ENCODE data around the gene ANKRD39.

DNA sequence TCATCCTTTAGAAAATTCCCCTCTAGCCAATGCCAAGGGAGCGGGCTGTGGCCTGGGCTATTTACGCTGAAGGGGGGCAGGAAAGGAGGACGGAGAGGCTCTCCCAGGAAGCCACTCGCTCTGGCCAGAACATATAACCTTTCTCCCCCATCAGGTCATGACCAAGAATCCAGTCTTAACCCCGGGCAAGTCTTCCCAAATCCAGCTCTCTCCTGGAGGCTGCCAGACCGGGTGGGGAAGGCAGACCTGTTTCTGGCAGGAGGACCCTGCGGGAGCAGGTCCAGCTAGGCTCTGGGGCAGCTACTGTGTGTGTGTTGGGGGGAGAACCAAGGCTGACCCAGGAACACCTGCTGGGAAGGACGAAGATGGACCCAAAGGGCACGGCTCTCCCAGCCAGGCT is 25.5 kb upstream of the ANKRD39 start:
- TF ChIP-seq, protein P1, sequence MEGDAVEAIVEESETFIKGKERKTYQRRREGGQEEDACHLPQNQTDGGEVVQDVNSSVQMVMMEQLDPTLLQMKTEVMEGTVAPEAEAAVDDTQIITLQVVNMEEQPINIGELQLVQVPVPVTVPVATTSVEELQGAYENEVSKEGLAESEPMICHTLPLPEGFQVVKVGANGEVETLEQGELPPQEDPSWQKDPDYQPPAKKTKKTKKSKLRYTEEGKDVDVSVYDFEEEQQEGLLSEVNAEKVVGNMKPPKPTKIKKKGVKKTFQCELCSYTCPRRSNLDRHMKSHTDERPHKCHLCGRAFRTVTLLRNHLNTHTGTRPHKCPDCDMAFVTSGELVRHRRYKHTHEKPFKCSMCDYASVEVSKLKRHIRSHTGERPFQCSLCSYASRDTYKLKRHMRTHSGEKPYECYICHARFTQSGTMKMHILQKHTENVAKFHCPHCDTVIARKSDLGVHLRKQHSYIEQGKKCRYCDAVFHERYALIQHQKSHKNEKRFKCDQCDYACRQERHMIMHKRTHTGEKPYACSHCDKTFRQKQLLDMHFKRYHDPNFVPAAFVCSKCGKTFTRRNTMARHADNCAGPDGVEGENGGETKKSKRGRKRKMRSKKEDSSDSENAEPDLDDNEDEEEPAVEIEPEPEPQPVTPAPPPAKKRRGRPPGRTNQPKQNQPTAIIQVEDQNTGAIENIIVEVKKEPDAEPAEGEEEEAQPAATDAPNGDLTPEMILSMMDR (conservative IDR thresholded peaks at IDR 0.05; ENCODE audit: low read depth, low read length): no peak
- TF ChIP-seq MAZ (IDR thresholded peaks at IDR 0.05; ENCODE audit: borderline replicate concordance, low read depth, low read length) (no peak), POLR2A (IDR thresholded peaks at IDR 0.05; ENCODE audit: low read depth, low read length) (no peak), RAD21 (IDR thresholded peaks at IDR 0.05; ENCODE audit: low read length) (no peak), RFX5 (IDR thresholded peaks at IDR 0.05; ENCODE audit: low read depth, low read length) (no peak), MXI1 (IDR thresholded peaks at IDR 0.05; ENCODE audit: borderline replicate concordance, low read depth, low read length) (no peak), MAFK (IDR thresholded peaks at IDR 0.05; ENCODE audit: low read depth, low read length) (no peak)
- TF ChIP-seq, protein P2, sequence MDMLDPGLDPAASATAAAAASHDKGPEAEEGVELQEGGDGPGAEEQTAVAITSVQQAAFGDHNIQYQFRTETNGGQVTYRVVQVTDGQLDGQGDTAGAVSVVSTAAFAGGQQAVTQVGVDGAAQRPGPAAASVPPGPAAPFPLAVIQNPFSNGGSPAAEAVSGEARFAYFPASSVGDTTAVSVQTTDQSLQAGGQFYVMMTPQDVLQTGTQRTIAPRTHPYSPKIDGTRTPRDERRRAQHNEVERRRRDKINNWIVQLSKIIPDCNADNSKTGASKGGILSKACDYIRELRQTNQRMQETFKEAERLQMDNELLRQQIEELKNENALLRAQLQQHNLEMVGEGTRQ (IDR thresholded peaks at IDR 0.05; ENCODE audit: low read depth, low read length): no peak

Measured in IMR-90 (cell line).